DOHH2 (cell line): Measurements from ENCODE around the gene SLC1A4.

Experiments used
- H3F3A ChIP-seq: fragments of 200-600 bp; sonication (generic), shearing (Covaris generic); 2 replicates; pipeline ENCODE4 v1.6.0; 2016; ENCODE audit warnings: antibody characterized with exemption, mild to moderate bottlenecking; ENCODE audit not compliant: control insufficient read depth, insufficient read depth
- H3K27ac ChIP-seq: fragments of 200-600 bp; sonication (generic); 2 replicates; pipeline ENCODE4 v1.5.1; 2014; ENCODE audit warnings: low read depth, mild to moderate bottlenecking, low read length, moderate library complexity
- H3K27me3 ChIP-seq: fragments of 200-600 bp; sonication (generic); 2 replicates; pipeline ENCODE4 v1.6.1; 2014; ENCODE audit warnings: mild to moderate bottlenecking, low read length, mixed read lengths; ENCODE audit not compliant: control insufficient read depth
- H3K36me3 ChIP-seq: fragments of 200-600 bp; sonication (generic); 2 replicates; pipeline ENCODE4 v1.6.1; 2014; ENCODE audit warnings: mild to moderate bottlenecking, low read length, moderate library complexity, mixed read lengths; ENCODE audit not compliant: control insufficient read depth
- H3K4me1 ChIP-seq: fragments of 200-600 bp; sonication (generic); 2 replicates; pipeline ENCODE4 v1.6.1; 2014; ENCODE audit warnings: mild to moderate bottlenecking, low read length, mixed read lengths; ENCODE audit not compliant: control insufficient read depth
- H3K4me2 ChIP-seq: fragments of 200-600 bp; sonication (generic); 2 replicates; pipeline ENCODE4 v1.6.0; 2014; ENCODE audit warnings: mild to moderate bottlenecking, low read length, moderate library complexity
- H3K4me3 ChIP-seq: fragments of 200-600 bp; sonication (generic); 2 replicates; pipeline ENCODE4 v1.5.1; 2014; ENCODE audit warnings: mild to moderate bottlenecking, low read length, mixed read lengths
- H3K79me2 ChIP-seq: fragments of 200-600 bp; sonication (generic); 2 replicates; pipeline ENCODE4 v1.6.1; 2014; ENCODE audit warnings: mild to moderate bottlenecking, low read length, mixed read lengths; ENCODE audit not compliant: control insufficient read depth
- H3K9me2 ChIP-seq: fragments of 200-600 bp; sonication (generic); replicated peaks from 2 replicates; pipeline ENCODE4 v1.6.1; 2014; ENCODE audit warnings: mild to moderate bottlenecking, low read length, mixed read lengths; ENCODE audit not compliant: control insufficient read depth
- H3K9me3 ChIP-seq: fragments of 200-600 bp; sonication (generic); 2 replicates; pipeline ENCODE4 v1.6.1; 2014; ENCODE audit warnings: antibody characterized with exemption, low read length, mixed read lengths; ENCODE audit not compliant: control insufficient read depth, insufficient read depth
- H4K20me1 ChIP-seq: fragments of 200-600 bp; sonication (generic); 2 replicates; pipeline ENCODE4 v1.6.0; 2014; ENCODE audit warnings: low read depth, mild to moderate bottlenecking, antibody characterized with exemption, low read length, moderate library complexity; ENCODE audit not compliant: control insufficient read depth, insufficient read depth
- EZH2phosphoT487 ChIP-seq: fragments of 200-600 bp; sonication (generic); IDR thresholded peaks from 2 replicates; pipeline ENCODE4 v1.6.1; 2017; ENCODE audit warnings: borderline replicate concordance, mild to moderate bottlenecking, antibody characterized with exemption, low read length, moderate library complexity, mixed read lengths
- TF ChIP-seq, protein P1 (sequence below): fragments of 200-600 bp; sonication (generic); IDR thresholded peaks from one replicate; pipeline ENCODE4 v1.5.1; 2014; ENCODE audit warnings: antibody characterized with exemption, mild to moderate bottlenecking, low read depth, low read length; ENCODE audit not compliant: poor library complexity, severe bottlenecking

The SLC1A4 gene

DNA sequence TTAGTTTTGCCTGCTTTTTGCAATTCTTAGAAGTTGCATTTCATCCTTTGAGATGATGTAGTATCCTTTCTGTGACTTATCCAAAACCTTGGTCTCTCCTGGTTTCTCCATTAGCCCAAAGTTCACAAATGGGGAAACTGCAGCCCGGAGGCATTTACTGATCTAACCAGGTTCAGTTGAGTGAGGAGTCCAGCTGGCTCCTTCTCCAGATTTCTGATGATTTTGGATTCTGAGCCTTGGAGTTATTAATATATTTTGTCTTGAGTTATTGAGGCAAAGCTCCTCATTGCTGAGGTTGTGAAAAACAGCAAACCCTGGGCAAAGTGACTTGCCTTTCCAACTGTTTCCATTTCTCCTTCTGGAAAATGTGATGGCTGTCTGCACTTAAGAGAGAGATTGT, 1.7 kb downstream of the SLC1A4 start:
- Histone ChIP-seq H3K27ac (no peak overlapping the region), H3F3A (peaks cover 2% of the 10 kb centered on the region; the same call in 1 of the 2 replicates), H3K9me2 (no peaks in the 10 kb centered on the region), H3K4me3 (peak overlapping the region; percentile 98), H3K4me1 (peaks cover 59% of the 10 kb centered on the region), H4K20me1 (peaks cover 16% of the 10 kb centered on the region), H3K4me2 (peak overlapping the region; percentile 77), H3K27me3 (no peaks in the 10 kb centered on the region), H3K9me3 (no peaks in the 10 kb centered on the region), H3K79me2 (peaks cover 71% of the 10 kb centered on the region), H3K36me3 (peaks cover 58% of the 10 kb centered on the region)
- TF ChIP-seq, protein P1, sequence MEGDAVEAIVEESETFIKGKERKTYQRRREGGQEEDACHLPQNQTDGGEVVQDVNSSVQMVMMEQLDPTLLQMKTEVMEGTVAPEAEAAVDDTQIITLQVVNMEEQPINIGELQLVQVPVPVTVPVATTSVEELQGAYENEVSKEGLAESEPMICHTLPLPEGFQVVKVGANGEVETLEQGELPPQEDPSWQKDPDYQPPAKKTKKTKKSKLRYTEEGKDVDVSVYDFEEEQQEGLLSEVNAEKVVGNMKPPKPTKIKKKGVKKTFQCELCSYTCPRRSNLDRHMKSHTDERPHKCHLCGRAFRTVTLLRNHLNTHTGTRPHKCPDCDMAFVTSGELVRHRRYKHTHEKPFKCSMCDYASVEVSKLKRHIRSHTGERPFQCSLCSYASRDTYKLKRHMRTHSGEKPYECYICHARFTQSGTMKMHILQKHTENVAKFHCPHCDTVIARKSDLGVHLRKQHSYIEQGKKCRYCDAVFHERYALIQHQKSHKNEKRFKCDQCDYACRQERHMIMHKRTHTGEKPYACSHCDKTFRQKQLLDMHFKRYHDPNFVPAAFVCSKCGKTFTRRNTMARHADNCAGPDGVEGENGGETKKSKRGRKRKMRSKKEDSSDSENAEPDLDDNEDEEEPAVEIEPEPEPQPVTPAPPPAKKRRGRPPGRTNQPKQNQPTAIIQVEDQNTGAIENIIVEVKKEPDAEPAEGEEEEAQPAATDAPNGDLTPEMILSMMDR = no peak
- no peak for TF ChIP-seq EZH2phosphoT487

DNA sequence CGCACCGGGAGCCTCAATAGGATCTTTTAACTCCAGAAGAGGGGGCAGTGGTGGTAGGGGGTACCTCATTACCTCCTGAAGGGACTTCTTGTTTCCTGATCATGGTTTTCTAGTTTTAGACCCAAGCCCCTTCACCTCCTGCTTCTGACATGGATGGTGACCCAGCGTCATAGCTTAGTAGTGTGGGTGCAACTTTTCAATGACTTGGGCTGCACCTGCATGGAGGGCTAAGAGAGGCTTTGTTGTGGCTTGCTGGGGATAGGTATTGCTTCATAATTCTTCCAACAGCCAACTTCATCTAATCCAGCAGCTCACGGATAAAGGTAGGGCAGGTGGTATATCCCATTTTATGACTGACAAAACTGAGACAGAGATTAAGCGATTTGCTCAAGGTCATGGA, 3.0 kb downstream of the SLC1A4 start:
- Histone ChIP-seq H3K4me1 (peaks cover 55% of the 10 kb centered on the region), H3K9me3 (no peaks in the 10 kb centered on the region), H3K4me3 (peak overlapping the region; percentile 50), H3K36me3 (peaks cover 71% of the 10 kb centered on the region), H3K27ac (no peak overlapping the region), H3K79me2 (peaks cover 85% of the 10 kb centered on the region), H4K20me1 (peaks cover 16% of the 10 kb centered on the region), H3K9me2 (no peaks in the 10 kb centered on the region), H3K4me2 (peak overlapping the region; percentile 77), H3K27me3 (no peaks in the 10 kb centered on the region), H3F3A (peaks cover under 1% of the 10 kb centered on the region; the same call in 1 of the 2 replicates)
- TF ChIP-seq EZH2phosphoT487 = no peak
- TF ChIP-seq, protein P1 = no peak

DNA sequence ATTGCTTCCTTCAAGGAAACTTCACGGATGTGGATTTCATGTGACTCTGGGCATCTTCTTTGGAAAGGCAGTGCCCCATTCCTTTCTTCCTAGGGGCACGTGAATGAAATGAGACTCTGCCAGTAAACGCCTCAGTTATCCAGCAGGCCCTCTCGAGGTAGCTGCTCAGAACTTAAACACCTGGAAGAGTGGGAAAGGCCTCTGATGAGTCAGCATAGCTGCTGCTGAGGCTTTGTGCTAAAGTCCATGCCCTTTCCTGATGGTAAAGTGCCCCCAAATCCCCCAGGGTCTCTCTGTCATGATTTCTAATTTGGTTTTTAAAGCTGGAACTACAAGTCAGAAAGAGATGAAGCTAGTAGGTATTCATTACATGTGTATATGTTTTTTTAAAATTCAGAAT, 3.8 kb downstream of the SLC1A4 start:
- Histone ChIP-seq H3K79me2 (peaks cover 90% of the 10 kb centered on the region), H3K9me3 (no peaks in the 10 kb centered on the region), H3K4me2 (peak overlapping the region; percentile 77), H4K20me1 (peaks cover 16% of the 10 kb centered on the region), H3K4me3 (peak overlapping the region; percentile 50), H3K4me1 (peaks cover 50% of the 10 kb centered on the region), H3K27ac (no peak overlapping the region), H3K9me2 (no peaks in the 10 kb centered on the region), H3K36me3 (peaks cover 75% of the 10 kb centered on the region), H3F3A (no peaks in the 10 kb centered on the region), H3K27me3 (no peaks in the 10 kb centered on the region)
- TF ChIP-seq, protein P1 = no peak
